ENCODE measurements around the gene IGLL5. TPM values are rescaled to one million over a fixed set of nuclear protein-coding genes. Genes with fewer than 3 reads are reported as not detected.
"Not testable (repeated sequence)": the region's sequence is repeated elsewhere in the genome, so short reads cannot be mapped to it uniquely, and the experiment has no call there.

IGLL5 gene
- total RNA-seq, 1 donor from 2014 or later = not detected

- no peak for DNase-seq
Measured at GRCh38 chr22:22884010-22884887, 3.4 kb upstream of the IGLL5 start.

- DNase-seq = no peak
Measured at GRCh38 chr22:22884888-22885840, 2.5 kb upstream of the IGLL5 start.

GRCh38 chr22:22886546-22886945, 1.1 kb upstream of the IGLL5 start:
- DNase-seq = no peak

- no peak for DNase-seq
Measured at GRCh38 chr22:22888571-22889353, 1.1 kb downstream of the IGLL5 start.

GRCh38 chr22:22890085-22890484, 2.5 kb downstream of the IGLL5 start:
- no peak for DNase-seq

GRCh38 chr22:22891139-22891621, 3.6 kb downstream of the IGLL5 start:
- no peak for DNase-seq

GRCh38 chr22:22892096-22893052, 4.8 kb downstream of the IGLL5 start:
- no peak for DNase-seq

- no peak for DNase-seq
Measured at GRCh38 chr22:22893077-22893805, 5.6 kb downstream of the IGLL5 start.

GRCh38 chr22:22893891-22894739, 6.5 kb downstream of the IGLL5 start:
- no peak for DNase-seq

GRCh38 chr22:22894740-22895731, 7.4 kb downstream of the IGLL5 start:
- no peak for DNase-seq

GRCh38 chr22:22895776-22896445, 8.3 kb downstream of the IGLL5 start:
- DNase-seq = no peak

- DNase-seq = no peak
Measured at GRCh38 chr22:22896601-22897000, 9.0 kb downstream of the IGLL5 start.

- no peak for DNase-seq
Measured at GRCh38 chr22:22897091-22897490, 9.5 kb downstream of the IGLL5 start.

GRCh38 chr22:22897947-22898346, 10.3 kb downstream of the IGLL5 start:
- DNase-seq = no peak

GRCh38 chr22:22898411-22898950, 10.9 kb downstream of the IGLL5 start:
- DNase-seq = not testable (repeated sequence)

GRCh38 chr22:22899342-22900080, 11.9 kb downstream of the IGLL5 start:
- not testable (repeated sequence) for DNase-seq

Measured in occipital lobe (tissue), 2 donors.